Astrocyte (in vitro differentiated cells and primary cell): ENCODE results near the gene PSMB11. TPM values are rescaled to one million over a fixed set of nuclear protein-coding genes. Genes with fewer than 3 reads are reported as not detected.

Experiments
- DNase-seq: peaks from one replicate; pipeline ENCODE4 v3.0.0-alpha.2; 2010; ENCODE audit warnings: low read depth
- FAIRE-seq: peaks from 2 replicates; lab custom pipeline; 2011; peaks lifted over from hg19 to GRCh38; lab: Jason Lieb, UNC
- H2AFZ ChIP-seq: 2 replicates; pipeline ENCODE4 v1.6.0; 2012; ENCODE audit warnings: low read depth, low read length, inconsistent platforms
- H3K27ac ChIP-seq: 2 replicates; pipeline ENCODE4 v1.5.1; 2011; ENCODE audit warnings: low read depth, low read length, inconsistent platforms
- H3K27me3 ChIP-seq: 2 replicates; pipeline ENCODE4 v1.6.0; 2011; ENCODE audit warnings: low read length, inconsistent platforms; ENCODE audit not compliant: insufficient read depth
- H3K36me3 ChIP-seq: 2 replicates; pipeline ENCODE4 v1.5.1; 2011; ENCODE audit warnings: low read length, inconsistent platforms; ENCODE audit not compliant: insufficient read depth
- H3K4me1 ChIP-seq: 2 replicates; pipeline ENCODE4 v1.5.1; 2011; ENCODE audit warnings: low read length, inconsistent platforms; ENCODE audit not compliant: insufficient read depth
- H3K4me2 ChIP-seq: 2 replicates; pipeline ENCODE4 v1.6.0; 2012; ENCODE audit warnings: low read length, inconsistent platforms
- H3K4me3 ChIP-seq: 2 replicates; pipeline ENCODE4 v1.5.1; 2011; ENCODE audit warnings: low read depth, mild to moderate bottlenecking, low read length, inconsistent platforms; ENCODE audit not compliant: insufficient read depth
- H3K79me2 ChIP-seq: 2 replicates; pipeline ENCODE4 v1.6.0; 2012; ENCODE audit warnings: mild to moderate bottlenecking, low read length, inconsistent platforms; ENCODE audit not compliant: insufficient read depth
- H3K9ac ChIP-seq: 2 replicates; pipeline ENCODE4 v1.6.0; 2012; ENCODE audit warnings: mild to moderate bottlenecking, low read length, inconsistent platforms
- H3K9me3 ChIP-seq: 2 replicates; pipeline ENCODE4 v1.5.1; 2012; ENCODE audit warnings: low read depth, mild to moderate bottlenecking, low read length, inconsistent platforms; ENCODE audit not compliant: insufficient read depth
- H4K20me1 ChIP-seq: 2 replicates; pipeline ENCODE4 v1.6.0; 2012; ENCODE audit warnings: low read length, inconsistent platforms; ENCODE audit not compliant: insufficient read depth
- H3K27ac Mint-ChIP-seq: one replicate; pipeline ENCODE4 v1.8.0; 2021; ENCODE audit warnings: mild to moderate bottlenecking, mixed read lengths; ENCODE audit not compliant: unreplicated experiment
- H3K27me3 Mint-ChIP-seq: one replicate; pipeline ENCODE4 v1.8.0; 2021; ENCODE audit warnings: low read depth, mixed read lengths; ENCODE audit not compliant: unreplicated experiment
- H3K36me3 Mint-ChIP-seq: one replicate; pipeline ENCODE4 v1.8.0; 2021; ENCODE audit warnings: low read depth, mixed read lengths; ENCODE audit not compliant: unreplicated experiment
- H3K4me1 Mint-ChIP-seq: one replicate; pipeline ENCODE4 v1.8.0; 2021; ENCODE audit warnings: low read depth, mixed read lengths; ENCODE audit not compliant: unreplicated experiment
- H3K4me3 Mint-ChIP-seq: one replicate; pipeline ENCODE4 v1.8.0; 2021; ENCODE audit warnings: mild to moderate bottlenecking, moderate library complexity, mixed read lengths; ENCODE audit not compliant: unreplicated experiment
- H3K9me3 Mint-ChIP-seq: one replicate; pipeline ENCODE4 v1.8.0; 2021; ENCODE audit warnings: mild to moderate bottlenecking, mixed read lengths; ENCODE audit not compliant: unreplicated experiment
- EZH2 ChIP-seq: IDR thresholded peaks from 2 replicates; pipeline ENCODE4 v1.6.1; 2012; ENCODE audit warnings: mild to moderate bottlenecking, low read length, inconsistent platforms; ENCODE audit not compliant: insufficient read depth
- total RNA-seq: library from RNA; stranded (reverse); gene quantifications from 2 replicates; pipeline ENCODE4 v1.2.1, GENCODE V29; 2021
- TF ChIP-seq, protein P1 (sequence below): IDR thresholded peaks from 2 replicates; pipeline ENCODE4 v1.5.1; 2011; ENCODE audit warnings: low read depth, mild to moderate bottlenecking, inconsistent platforms, low read length, moderate library complexity; ENCODE audit not compliant: insufficient read depth

Gene PSMB11
- total RNA-seq, 1 donor from 2014 or later = not detected

DNA sequence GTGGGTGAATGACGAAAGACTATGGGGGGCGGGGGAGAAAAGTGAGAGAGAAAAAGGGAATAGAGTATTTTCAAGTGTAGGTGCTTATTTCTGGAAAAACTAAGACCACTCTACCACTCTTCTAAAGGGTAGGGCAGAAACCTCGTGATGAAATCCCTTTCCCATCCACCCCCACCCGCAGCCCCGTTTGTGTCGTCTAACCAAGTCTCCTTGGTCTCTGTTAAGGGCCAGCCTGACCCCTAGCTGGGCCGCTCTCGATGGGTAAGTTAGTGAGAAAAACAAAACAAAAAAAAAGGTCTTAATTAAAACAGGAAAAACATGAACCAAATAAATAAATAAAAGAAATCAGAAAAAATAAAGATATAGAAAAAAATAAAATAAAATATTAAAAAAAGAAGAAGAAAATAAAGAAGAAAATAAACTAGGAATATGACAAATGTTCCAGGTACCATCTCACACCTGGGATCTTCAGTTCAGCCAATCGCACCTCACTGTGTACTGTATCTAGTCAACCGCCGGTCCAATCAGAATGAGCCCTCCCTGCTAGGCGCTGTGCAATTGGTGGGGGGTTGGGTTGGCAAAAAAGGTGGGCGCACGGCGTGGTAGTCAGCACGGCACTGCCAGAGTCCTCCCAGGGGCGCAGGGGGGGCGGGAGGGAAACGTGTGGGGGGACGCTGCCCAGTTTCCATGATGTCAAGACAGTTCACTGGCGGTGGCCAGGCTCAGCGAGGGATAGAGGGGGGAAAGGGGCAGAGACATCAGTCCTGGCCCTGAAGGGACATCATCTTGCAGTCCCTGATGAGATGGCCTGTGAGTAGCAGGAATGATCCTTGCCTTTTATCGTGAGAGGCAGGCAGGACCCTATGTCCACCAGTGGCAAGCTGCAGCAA is 25.1 kb downstream of the PSMB11 start:
- Mint-ChIP-seq H3K4me1 (peaks cover 49% of the 10 kb centered on the region), H3K27ac (peak overlapping the region; percentile 62), H3K36me3 (peaks cover 23% of the 10 kb centered on the region), H3K27me3 (no peaks in the 10 kb centered on the region), H3K9me3 (no peaks in the 10 kb centered on the region), H3K4me3 (no peak overlapping the region)
- FAIRE-seq (no peak), DNase-seq (no peak)
- Histone ChIP-seq H3K36me3 (peaks cover 58% of the 10 kb centered on the region), H3K4me2 (peak overlapping the region; percentile 97), H4K20me1 (peaks cover 87% of the 10 kb centered on the region), H3K27me3 (no peaks in the 10 kb centered on the region), H3K9me3 (no peaks in the 10 kb centered on the region), H3K4me1 (peaks cover 47% of the 10 kb centered on the region), H3K79me2 (peaks cover 80% of the 10 kb centered on the region), H2AFZ (no peak overlapping the region), H3K27ac (no peak overlapping the region), H3K9ac (peak overlapping the region; percentile 61), H3K4me3 (no peak overlapping the region)
- TF ChIP-seq EZH2 = no peak
- TF ChIP-seq, protein P1, sequence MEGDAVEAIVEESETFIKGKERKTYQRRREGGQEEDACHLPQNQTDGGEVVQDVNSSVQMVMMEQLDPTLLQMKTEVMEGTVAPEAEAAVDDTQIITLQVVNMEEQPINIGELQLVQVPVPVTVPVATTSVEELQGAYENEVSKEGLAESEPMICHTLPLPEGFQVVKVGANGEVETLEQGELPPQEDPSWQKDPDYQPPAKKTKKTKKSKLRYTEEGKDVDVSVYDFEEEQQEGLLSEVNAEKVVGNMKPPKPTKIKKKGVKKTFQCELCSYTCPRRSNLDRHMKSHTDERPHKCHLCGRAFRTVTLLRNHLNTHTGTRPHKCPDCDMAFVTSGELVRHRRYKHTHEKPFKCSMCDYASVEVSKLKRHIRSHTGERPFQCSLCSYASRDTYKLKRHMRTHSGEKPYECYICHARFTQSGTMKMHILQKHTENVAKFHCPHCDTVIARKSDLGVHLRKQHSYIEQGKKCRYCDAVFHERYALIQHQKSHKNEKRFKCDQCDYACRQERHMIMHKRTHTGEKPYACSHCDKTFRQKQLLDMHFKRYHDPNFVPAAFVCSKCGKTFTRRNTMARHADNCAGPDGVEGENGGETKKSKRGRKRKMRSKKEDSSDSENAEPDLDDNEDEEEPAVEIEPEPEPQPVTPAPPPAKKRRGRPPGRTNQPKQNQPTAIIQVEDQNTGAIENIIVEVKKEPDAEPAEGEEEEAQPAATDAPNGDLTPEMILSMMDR = no peak

- Histone ChIP-seq H4K20me1 (peaks cover 78% of the 10 kb centered on the region), H3K27ac (no peak overlapping the region), H3K27me3 (no peaks in the 10 kb centered on the region), H2AFZ (no peak overlapping the region), H3K4me3 (peak overlapping the region; percentile 14), H3K79me2 (peaks cover 88% of the 10 kb centered on the region), H3K9ac (peak overlapping the region; percentile 61), H3K36me3 (peaks cover 57% of the 10 kb centered on the region), H3K4me2 (peak overlapping the region; percentile 97), H3K9me3 (no peaks in the 10 kb centered on the region), H3K4me1 (peaks cover 43% of the 10 kb centered on the region)
- Mint-ChIP-seq H3K4me3 (peak overlapping the region; percentile 78), H3K27me3 (no peaks in the 10 kb centered on the region), H3K9me3 (no peaks in the 10 kb centered on the region), H3K36me3 (peaks cover 14% of the 10 kb centered on the region), H3K4me1 (peaks cover 42% of the 10 kb centered on the region), H3K27ac (peak overlapping the region; percentile 44)
- DNase-seq = no peak
- TF ChIP-seq, protein P1 = no peak
- FAIRE-seq = no peak
Observed at GRCh38 chr14:23067847-23068788, 26.1 kb downstream of the PSMB11 start.
